COLO668 (cell line): ENCODE results near the gene BANP.
"Not testable (repeated sequence)": the region's sequence is repeated elsewhere in the genome, so short reads cannot be mapped to it uniquely, and the experiment has no call there.

Experiments
- DNase-seq: peaks from one replicate; lab custom pipeline; 2025; ENCODE audit not compliant: unreplicated experiment; lab: John Stamatoyannopoulos, UW

The BANP gene

DNA sequence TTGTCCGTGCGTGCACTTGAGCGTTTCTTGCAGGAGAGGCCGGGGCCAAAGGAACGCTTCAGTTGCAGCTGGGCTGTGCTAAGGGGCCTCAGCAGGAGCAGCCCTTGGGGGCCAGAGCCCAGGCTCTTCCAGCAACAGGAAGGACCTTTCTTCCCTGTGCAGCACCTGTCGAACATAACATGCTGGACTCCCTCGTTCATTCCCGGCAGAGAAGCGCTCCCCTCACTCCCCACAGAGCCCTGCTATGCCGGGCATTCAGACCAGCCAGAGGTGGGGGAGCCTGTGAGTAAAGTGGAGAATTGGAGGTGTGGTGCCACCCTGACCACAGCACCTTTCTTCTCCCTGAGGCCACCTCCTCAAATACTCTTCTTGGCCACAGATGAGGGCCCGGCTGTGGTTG, 94.1 kb downstream of the BANP start:
- DNase-seq, result not testable (repeated sequence)

DNA sequence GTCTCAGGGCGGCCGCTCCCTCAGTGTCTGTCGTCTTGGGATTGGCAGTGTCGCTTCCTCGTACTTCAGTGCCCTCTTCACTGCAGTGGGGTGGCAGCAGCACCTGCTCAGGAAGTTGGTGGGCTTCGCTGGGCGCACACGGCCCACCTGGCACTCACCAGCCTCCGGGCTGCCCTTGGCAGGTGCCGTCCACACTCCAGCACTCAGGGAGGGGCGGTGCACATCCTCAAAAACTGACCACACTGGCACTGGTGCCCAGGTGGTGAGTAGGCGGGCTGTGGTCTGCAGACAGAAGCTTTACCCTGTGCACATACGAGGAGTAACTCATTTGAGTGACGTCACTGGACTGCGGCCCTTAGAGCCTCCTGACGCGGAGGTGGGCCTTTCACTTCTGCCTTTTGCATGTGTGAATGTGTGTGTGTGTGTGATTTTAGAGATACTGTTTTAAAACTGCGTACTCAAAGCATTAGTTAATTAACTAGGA, 94.6 kb downstream of the BANP start:
- DNase-seq, result no peak

DNA sequence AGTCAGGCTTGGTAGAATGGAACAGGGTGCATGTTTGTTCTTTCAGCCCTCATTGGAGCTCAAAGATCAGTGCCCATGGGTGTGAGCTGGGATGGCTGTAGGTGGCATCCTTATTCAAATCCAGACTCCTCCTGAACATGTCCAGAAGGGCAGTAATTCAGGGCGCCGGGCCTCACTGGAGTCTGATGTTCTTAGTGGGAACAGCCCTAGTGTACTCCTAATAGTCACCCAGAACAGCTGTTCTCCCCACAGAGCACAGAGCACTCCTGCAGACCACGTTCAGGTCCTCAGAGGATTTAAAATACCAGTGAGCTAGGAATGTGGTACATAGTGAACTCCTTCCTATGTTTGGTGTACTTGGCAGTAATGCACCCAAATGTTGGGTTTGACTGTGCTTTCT, 96.2 kb downstream of the BANP start:
- no peak for DNase-seq

DNA sequence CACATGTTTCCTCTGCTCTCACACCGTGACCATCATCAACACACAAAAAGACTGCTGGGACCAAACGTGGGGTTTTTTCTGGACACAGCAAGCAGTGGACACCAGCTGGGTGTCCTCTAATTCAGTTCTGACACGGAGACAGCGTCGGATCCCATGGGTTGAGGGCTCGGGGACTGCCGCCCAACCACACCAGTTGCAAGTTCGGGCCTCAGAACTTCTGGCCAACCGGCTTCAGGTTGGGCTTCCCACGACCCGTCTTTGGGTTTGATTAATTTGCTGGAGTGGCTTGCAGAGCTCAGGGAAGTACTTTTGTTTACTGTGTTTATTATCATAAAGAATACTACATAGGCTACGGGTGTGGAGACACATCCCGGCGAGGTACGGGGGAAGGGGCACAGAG, 97.8 kb downstream of the BANP start:
- DNase-seq, result no peak

DNA sequence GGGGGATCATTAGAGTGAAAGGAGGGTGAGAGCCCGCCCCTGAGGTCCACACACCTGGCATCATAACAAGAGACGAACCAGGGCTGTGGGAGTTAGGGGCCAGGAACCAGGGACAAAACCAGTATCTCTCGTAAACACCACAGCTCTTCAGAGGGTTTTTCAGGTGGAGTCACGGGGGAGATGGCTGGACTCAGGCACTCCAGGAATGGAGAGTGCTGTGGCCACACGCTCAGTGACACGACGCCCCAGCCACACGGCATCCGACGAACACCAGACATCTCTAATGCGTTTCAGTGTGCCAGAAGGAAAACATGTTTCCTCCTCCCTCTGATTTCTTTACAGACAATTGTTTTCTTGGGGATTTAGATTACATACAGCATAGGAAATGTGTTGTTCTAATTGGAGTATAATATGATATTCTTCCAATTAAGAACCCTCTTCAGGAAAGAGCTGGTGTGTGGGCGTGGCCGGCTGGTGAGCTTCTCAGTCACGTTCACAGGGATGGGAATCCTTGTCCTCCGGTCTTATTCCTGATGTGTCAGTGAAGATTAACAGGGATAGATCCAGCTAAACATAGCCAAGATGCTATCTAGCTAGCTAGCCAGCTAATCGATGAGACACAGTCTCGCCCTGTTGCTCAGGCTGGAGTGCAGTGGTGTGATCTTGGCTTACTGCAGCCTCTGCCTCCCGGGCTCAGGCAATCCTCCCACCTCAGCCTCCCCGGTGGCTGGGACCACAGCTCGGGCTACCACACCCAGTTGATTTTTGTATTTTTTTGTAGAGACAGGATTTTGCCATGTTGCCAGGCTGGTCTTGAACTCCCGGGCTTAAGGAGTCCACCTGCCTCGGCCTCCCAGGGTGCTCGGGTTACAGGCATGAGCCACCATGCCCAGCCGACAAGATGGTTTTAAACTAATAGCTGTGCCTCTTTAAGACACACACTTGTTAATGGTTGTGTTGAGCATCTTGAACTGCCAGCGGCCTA, 98.6 kb downstream of the BANP start:
- DNase-seq, result no peak

DNA sequence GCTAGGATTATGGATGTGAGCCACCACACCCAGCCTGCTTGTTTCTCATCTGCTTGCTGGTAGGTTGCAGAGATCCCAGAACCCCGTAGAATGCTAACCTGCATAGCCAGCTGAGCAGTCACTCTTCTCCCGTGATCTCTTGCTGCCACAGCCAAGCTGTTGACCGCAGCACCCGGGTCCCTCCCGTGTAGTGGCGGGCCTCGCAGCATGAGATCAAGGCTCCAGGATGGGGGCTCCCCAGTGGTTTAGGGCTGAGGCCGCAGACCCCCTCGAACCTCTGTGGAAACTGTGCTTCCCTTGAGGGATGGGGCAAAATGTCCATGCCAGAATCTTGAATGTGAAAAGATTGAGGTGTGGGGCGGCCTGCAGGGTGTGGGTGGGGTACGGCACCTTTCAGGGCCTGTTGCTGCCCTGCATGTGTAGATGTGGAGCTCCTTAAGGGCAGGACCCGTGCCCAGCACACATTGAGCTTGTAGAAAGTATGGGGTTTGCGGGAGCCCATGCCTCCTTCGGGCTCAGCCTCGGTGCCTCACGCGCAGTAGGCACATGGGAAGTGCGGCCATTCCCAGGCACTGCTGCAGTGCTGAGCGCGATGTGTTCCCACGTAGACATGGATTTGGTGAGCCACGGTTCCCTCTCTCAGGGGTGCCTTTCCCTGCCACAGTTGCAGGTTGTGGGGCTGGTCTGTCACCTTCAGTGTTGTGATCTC, 99.9 kb downstream of the BANP start:
- DNase-seq, result no peak

DNA sequence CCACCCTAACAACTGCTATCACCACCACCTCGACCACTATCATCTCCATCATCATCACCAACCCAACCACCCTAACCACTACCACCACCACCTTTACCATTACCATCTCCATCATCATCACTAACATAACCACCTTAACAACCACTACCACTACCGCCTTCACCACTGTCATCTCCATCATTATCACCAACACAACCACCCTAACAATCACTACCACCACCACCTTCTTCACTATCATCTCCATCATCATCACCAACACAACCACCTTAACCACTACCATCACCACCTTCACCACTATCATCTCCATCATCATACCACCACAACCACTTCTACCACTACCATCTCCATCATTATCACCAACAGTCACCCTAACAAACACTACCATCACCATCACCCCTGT, 101.4 kb downstream of the BANP start:
- no peak for DNase-seq

DNA sequence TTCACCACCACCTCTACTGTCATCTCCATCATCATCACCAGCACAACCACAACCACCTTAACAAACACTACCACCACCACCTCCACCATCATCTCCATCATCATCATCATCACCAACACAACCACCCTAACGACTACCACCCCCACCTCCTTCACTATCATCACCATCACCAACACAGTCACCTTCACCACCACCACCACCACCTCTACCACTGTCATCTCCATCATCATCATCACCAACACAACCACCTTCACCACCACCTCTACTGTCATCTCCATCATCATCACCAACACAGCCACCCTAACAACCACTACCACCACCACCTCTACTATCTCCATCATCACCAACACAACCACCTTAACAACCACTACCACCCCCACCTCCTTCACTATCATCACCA, 102.2 kb downstream of the BANP start:
- not testable (repeated sequence) for DNase-seq

DNA sequence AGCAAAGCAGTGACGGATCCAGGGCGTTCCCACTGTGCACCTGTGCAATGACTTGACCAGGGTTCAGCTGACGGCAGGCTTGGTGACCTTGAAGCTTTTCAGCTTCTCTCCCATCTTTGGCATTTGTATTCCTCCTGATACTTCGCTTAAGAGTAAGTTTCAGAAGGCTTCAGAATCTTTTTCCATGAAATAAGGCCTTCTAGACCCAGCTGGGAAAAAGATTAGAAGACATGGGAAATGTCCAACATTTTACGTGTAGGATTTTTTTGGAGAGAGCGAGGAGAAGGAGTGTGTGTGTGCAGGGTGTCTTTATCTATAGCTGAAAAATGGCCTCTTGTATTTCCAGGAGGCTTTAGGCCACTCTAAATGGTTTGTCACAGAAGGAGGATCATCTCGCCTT, 104.1 kb downstream of the BANP start:
- DNase-seq, result no peak

DNA sequence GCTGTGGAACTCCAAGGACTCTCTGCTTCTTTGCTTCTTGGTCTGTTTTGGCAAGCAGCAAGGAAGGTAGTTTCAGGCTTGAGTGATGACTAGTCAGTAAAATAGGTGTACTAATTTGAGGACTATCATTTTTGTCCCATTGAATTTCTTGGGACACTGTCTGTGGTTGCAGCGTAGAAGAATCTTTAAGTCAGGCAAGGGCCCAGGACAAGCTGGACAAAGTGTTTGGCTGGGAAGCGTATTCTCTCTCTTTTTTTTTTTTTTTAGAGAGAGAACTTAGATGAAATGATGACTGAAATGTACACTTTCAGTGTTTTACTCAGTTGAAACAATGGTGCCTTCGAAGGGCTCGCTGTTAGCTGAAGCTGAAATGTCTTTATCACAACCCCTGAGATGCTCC, 105.0 kb downstream of the BANP start:
- no peak for DNase-seq

DNA sequence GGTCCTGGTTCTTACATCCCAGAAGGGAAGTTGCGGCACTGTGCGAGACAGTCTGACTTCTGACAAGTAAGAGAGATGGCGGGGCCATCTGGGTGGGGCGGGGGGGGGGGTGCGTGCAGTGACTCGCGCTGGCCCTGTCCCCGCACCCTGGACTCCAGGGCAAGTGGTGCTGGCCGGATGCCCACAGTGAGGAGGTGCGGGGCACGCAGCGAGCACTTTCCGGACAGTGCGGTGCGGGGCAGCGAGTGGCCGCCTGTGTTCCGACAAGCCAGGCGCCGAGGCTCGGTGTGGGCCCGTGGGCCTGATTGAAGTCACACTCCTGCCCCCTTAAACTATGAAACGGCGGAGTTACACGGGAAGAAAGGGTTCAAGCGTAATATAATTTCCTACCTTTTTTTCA, 106.4 kb downstream of the BANP start:
- DNase-seq, result no peak

DNA sequence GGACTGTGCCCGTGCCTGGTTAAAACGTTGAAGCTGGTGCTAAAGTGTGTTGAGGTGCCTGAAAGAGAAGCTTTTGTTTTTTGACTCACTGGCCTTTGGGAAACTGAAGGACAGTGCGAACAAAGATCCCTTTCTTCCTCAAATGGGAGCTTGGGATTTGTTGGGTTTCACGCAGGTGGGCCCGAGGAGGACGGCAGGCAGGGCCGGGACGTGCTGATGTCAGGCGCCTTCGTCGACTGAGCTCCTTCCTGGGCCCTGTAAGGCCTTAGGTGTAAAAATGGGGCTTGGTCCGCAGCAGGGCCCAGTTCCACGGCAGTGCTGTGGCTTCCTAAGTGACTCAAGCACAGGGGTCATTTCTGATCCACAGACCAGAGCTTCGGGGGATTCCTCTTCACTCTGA, 106.9 kb downstream of the BANP start:
- DNase-seq, result no peak

DNA sequence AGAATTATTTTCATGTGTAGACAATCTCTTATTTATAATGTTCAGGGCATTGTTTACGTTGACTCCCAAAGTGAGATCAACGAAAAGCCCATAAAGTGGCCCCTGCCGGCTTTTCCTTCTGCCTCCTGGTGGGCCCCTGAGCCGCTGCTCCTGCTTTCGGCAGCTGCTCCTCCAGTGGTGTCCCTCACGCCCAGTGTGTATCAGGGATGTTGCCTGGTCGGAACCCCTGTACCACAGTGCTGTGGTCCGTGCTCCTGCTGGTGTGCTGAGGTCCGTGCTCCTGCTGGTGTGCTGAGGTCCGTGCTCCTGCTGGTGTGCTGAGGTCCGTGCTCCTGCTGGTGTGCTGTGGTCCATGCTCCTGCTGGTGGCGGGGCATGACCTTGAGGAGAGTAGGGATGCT, 107.6 kb downstream of the BANP start:
- no peak for DNase-seq

DNA sequence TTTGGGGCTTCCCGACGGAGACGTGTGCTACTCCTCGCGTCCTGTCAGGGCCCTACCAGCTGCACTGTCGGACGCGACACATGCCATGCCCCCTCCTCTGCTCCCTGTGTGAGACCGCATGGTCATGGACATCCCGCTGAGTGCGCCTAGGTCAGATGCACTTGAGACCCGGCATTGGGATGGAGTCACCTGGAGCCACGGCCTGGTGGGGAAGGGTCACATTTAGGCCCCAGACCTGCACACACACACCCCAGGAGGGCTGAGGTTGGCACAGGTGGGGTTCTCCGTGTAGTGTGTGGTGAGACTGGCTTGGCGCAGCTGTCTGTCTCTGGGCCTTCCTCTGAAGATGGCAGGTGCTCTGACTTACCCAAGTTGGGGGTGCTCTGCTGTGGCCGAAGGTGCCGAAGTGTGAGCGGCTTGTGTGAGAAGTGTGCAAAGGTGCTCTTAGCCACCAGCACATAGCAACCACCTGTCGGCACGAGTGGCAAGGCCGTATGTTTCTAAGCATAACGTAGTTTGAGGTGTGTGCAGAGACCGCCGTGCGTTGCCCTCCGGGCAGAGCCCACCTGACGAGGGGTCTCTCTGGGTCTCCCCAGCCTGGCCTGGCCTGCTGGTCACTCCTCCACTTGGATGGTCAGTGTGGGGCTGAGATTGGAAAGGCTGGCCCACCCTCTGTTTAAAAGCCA, 108.6 kb downstream of the BANP start:
- no peak for DNase-seq

DNA sequence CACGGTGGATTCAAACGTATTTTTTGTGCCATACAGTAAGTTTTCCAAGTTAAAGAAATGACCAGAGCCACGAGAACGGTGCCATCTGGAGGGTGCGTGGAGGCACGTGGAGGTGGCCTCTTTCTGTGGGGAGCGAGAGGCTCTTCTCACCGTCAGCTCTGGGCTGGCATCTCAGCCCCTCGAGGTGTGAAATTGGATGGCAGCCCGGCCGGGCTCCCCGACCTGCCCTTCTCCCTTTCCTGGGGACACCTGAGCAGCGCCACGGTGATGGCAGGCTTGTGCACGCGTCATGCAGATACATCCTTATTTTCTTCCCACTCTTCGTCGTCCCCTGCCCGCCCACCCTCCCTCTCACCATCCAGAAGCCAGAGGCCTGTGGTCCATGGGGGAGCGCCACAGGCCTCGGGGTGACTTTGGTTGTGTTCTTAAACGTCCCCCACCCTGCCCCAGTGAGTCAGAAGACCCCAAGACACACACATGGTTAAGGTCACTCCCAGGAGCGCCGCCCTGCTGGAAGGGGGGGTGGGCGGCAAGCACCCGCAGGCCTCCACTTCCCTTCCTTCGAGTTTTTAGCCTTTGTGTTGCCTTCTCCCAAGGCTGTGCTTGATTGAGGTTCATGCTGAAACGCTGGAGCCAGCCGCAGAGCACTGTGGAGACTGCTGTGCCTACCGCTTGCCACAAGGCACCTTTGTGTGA, 109.4 kb downstream of the BANP start:
- no peak for DNase-seq

DNA sequence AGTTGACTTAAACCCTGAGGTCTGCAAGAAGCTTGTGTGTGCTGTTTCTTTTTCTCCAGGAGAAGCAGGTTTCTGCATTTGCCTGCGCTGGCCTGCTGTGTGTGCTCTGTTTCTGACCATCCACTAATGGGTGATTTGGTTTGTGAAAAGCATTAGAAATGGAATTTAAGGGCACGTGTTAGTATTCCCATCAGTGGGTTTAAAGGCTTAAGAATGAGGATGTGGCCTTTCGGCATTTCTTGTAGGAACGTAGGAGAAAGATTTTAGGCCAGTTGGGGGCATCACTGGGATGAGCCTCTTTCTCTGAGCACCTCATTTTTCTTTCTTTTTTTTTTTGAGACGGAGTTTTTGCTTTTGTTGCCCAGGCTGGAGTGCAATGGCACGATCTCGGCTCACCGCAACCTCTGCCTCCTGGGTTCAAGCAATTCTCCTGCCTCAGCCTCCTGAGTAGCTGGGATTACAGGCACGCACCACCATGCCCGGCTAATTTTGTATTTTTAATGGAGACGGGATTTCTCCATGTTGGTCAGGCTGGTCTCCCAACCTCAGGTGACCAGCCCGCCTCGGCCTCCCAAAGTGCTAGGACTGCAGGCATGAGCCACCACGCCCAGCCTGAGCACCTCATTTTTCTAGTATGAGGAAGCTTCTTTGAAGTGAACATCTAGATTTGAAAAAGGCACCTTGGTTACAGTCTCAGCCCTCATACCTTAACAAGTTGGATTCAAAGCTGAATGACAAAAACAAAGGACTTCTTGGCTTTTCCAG, 110.3 kb downstream of the BANP start:
- no peak for DNase-seq

DNA sequence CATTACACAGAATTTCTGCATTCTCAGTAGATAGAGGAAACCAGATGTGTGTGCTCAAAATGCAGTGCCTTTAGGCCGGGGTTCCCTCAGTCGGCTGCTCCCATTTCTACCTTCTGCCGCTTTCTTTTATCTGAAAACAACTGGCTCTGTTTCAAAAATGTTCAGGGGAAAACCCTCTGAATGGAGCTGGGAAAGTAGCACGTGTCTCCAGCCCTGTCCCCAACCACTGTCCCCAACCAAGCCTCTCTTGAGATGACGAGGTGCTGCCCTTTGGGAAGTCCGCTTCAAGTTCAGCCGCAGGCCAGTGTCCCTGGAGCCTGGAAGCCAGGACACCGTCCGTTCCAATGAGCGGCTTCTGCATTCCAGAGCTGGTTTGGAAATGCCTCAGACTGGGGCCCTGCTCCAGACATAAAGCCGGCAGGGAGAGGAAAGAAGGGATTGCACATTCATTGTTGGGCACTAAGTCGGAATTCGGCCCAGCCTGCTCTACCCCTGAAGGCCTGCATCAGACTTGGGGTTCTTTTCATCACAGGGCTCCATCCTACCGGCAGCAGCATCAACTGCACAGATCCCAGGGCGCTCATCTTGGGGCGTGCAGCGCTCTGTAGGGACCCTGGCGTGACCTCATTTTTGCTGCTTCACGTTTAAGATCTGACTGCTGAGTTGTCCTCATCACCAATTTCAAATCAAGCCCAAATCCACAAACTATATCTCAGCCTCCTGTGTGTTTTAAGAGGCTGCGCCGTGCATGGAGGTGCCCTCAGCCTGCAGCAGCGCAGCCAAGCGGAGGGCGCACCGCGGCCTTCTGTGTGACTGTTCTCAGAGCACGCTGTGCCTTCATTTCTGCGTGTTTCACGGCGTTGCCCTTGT, 111.3 kb downstream of the BANP start:
- DNase-seq, result no peak

DNA sequence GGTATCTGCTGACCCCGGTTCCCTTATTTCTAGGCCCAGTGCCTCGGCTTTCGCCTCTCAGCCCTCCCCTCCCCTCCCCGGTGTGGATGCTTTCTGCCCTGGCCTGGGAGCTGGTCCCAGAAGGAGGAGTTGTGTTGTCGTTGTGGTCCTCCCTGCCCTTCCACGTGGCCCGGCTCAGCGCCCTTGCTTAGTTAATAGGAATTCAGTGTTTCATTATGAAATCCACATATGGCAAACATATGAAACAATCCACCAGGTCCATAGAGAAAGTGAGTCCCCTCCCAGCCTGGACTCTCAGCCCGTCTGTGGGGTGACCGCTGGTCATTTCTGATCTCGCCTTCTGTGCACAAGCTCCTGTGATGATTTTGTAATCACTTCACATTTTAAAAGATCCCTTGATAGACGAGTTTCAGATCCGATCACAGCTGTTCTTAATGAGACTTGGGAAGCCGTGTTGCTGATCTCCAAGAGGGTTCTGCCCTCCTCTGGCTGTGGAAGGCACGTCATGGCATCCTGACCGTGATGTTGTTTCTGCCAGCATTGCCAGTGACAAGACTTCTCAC, 112.1 kb downstream of the BANP start:
- no peak for DNase-seq
